ENCODE measurements around the gene CLIC6.

Gene CLIC6

DNA sequence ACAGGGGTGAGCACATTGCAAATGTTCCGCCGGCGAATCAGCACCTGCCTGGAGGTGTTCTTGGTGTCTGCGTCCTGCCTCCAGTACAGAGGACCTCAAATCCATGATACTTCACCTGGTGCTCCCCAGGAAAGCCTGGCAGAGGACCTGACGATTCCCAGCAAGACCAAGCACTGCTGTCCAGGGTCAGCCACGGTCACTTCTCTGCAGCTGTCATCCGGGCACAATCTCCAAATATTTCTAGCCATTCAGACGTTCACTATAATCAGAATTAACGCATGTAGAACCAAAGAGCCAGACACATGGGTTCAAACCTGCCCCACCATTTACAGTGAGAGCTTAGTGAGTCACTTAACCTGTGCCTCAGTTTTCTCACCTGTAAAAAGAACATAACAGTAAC, 74.5 kb downstream of the CLIC6 start:
- TF ChIP-seq, protein P1, sequence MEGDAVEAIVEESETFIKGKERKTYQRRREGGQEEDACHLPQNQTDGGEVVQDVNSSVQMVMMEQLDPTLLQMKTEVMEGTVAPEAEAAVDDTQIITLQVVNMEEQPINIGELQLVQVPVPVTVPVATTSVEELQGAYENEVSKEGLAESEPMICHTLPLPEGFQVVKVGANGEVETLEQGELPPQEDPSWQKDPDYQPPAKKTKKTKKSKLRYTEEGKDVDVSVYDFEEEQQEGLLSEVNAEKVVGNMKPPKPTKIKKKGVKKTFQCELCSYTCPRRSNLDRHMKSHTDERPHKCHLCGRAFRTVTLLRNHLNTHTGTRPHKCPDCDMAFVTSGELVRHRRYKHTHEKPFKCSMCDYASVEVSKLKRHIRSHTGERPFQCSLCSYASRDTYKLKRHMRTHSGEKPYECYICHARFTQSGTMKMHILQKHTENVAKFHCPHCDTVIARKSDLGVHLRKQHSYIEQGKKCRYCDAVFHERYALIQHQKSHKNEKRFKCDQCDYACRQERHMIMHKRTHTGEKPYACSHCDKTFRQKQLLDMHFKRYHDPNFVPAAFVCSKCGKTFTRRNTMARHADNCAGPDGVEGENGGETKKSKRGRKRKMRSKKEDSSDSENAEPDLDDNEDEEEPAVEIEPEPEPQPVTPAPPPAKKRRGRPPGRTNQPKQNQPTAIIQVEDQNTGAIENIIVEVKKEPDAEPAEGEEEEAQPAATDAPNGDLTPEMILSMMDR (IDR thresholded peaks at IDR 0.05; ENCODE audit: low read depth, low read length, missing control alignments): no peak
- no peak overlapping the region for H3K4me3 ChIP-seq (ENCODE audit: low read depth, low read length)
- no peaks in the 10 kb centered on the region for H3K27me3 ChIP-seq (replicated peaks)
- in situ Hi-C loops (cut with HindIII; ENCODE audit: low pct_ligation_motif_present, low sequenced_read_pairs): no loop called here
- no peak for DNase-seq
- H3K36me3 ChIP-seq (replicated peaks): no peaks in the 10 kb centered on the region
- no peak overlapping the region for H3K27ac ChIP-seq

DNA sequence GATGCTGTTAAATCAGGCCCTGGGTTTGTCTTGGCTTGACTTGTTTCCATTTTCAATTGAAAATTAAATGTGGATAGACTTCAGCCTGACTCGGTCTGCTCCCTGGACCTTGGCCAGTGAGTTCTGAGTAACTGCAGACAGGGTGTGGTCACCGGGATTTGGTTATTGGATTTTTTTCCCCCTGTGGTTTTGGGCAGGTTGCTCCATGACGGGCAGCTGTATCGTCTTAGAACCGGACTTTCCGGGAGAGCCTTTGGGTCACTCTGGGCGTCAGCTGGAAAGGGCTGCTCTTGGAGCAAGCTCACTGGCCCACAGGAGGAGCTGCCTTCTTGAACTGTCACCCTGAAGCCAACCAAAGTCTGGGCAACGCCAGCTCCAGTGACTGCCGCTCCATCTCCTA, 75.0 kb downstream of the CLIC6 start:
- in situ Hi-C loops (cut with HindIII; ENCODE audit: low pct_ligation_motif_present, low sequenced_read_pairs): no loop called here
- Histone ChIP-seq H3K27ac (no peak overlapping the region), H3K4me3 (ENCODE audit: low read depth, low read length) (no peak overlapping the region), H3K36me3 (replicated peaks) (no peaks in the 10 kb centered on the region), H3K27me3 (replicated peaks) (no peaks in the 10 kb centered on the region)
- peak; percentile 18 for DNase-seq
- TF ChIP-seq, protein P1 (IDR thresholded peaks at IDR 0.05; ENCODE audit: low read depth, low read length, missing control alignments): no peak

DNA sequence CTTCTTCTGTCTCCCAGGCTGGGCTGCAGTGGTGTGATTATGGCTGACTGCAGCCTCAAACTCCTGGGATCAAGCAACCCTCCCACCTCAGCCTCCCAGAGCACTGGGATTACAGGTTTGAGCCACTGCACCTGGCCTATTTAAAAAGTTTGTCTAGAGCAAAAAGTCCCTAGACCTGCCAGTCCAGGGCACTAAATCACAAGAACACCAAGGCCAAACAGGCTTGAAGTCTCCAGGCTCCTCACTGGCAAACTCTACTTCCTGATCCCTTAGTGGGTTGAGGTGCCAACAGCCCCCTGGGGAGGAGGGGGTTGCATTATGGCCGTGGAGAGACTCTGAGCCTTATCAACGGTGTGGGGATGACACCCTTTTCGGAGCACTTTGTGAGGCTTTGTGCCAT, 76.0 kb downstream of the CLIC6 start:
- TF ChIP-seq, protein P1 (IDR thresholded peaks at IDR 0.05; ENCODE audit: low read depth, low read length, missing control alignments): no peak
- Histone ChIP-seq H3K4me3 (ENCODE audit: low read depth, low read length) (no peak overlapping the region), H3K36me3 (replicated peaks) (no peaks in the 10 kb centered on the region), H3K27ac (no peak overlapping the region), H3K27me3 (replicated peaks) (no peaks in the 10 kb centered on the region)
- in situ Hi-C loops (cut with HindIII; ENCODE audit: low pct_ligation_motif_present, low sequenced_read_pairs): no loop called here
- no peak for DNase-seq

DNA sequence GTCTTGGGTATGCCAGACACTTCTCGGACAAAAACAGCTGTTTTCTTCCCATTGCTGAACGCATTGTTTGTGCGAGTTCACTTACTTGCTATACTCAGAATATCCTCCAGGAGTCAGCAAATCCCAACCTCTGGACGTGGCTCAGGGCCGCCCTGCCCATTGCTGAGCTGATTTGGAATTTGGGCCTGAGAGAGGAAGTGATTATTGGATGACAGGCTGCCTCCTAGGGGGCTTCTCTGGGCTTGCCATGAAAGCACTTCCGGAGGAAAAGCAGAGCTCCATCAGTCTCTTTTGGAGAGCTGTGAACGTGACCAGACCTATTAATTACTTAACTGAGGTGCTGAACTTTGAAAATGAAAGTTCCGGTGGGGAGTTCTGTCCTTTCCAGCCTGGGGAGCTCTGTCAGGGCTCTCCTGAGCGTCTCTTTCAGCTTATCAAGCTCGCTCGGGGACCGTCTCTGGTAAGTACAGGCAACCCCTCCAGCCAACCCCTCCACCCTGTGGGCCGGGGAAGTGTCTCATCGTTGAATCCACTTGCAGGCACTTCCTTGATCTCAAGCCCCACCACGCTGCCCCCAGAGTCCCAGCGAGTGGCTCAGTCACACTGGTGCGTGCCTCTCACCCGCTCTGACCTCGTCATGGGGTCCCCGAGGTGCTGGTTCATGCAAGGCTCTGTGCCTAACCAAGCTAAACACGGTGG, 76.9 kb downstream of the CLIC6 start:
- Histone ChIP-seq H3K27me3 (replicated peaks) (no peaks in the 10 kb centered on the region), H3K27ac (no peak overlapping the region), H3K36me3 (replicated peaks) (no peaks in the 10 kb centered on the region), H3K4me3 (ENCODE audit: low read depth, low read length) (peak overlapping the region; percentile 12)
- peak; percentile 80 for DNase-seq
- TF ChIP-seq, protein P1 (IDR thresholded peaks at IDR 0.05; ENCODE audit: low read depth, low read length, missing control alignments): peak; percentile 89
- in situ Hi-C loops (cut with HindIII; ENCODE audit: low pct_ligation_motif_present, low sequenced_read_pairs): no loop called here

DNA sequence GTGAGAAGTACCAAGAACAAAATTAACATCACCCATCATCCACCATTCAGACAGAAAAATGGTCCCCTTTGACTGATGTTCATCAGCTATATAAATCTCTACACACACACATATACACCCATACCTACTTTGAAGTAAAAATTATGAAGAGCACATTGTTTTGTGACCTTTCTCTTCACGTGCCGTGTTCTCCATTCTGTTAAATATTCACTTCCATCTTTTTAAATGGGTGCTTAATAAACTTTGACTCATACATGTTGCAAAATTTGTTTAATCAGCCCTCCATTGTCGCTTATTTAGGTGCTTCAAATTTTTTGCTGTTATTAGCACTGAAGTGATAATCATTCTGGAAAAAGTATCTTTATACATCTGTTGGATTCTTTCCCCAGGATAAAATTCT, 80.1 kb downstream of the CLIC6 start:
- TF ChIP-seq, protein P1 (IDR thresholded peaks at IDR 0.05; ENCODE audit: low read depth, low read length, missing control alignments): no peak
- no peaks in the 10 kb centered on the region for H3K36me3 ChIP-seq (replicated peaks)
- H3K27ac ChIP-seq: no peak overlapping the region
- no peak overlapping the region for H3K4me3 ChIP-seq (ENCODE audit: low read depth, low read length)
- no peak for DNase-seq
- in situ Hi-C loops (cut with HindIII; ENCODE audit: low pct_ligation_motif_present, low sequenced_read_pairs): no loop called here
- no peaks in the 10 kb centered on the region for H3K27me3 ChIP-seq (replicated peaks)

Measured in brain microvascular endothelial cell (primary cell).